Activated gamma-delta T cell treated with Interleukin-2 at 50 U/mL for 16 hours (primary cell): ENCODE data around the gene TRAPPC5.

Experiments
- DNase-seq: peaks from one replicate; pipeline ENCODE4 v3.0.0-alpha.2; 2020

The TRAPPC5 gene

GRCh38 chr19:7646426-7646700, 34.3 kb upstream of the TRAPPC5 start:
- no peak for DNase-seq

- DNase-seq, result no peak
Observed at GRCh38 chr19:7647156-7647555, 33.5 kb upstream of the TRAPPC5 start.

GRCh38 chr19:7648265-7649014, 32.2 kb upstream of the TRAPPC5 start:
- no peak for DNase-seq

- no peak for DNase-seq
Observed at GRCh38 chr19:7650148-7650547, 30.5 kb upstream of the TRAPPC5 start.

- DNase-seq, result peak; percentile 89
Observed at GRCh38 chr19:7652061-7652641, 28.5 kb upstream of the TRAPPC5 start.

GRCh38 chr19:7654401-7654800, 26.2 kb upstream of the TRAPPC5 start:
- DNase-seq, result no peak

GRCh38 chr19:7655581-7655980, 25.1 kb upstream of the TRAPPC5 start:
- no peak for DNase-seq

GRCh38 chr19:7657131-7657751, 23.4 kb upstream of the TRAPPC5 start:
- DNase-seq, result no peak

- no peak for DNase-seq
Observed at GRCh38 chr19:7658219-7658686, 22.4 kb upstream of the TRAPPC5 start.

GRCh38 chr19:7661744-7662538, 18.7 kb upstream of the TRAPPC5 start:
- DNase-seq, result no peak

GRCh38 chr19:7662657-7663056, 18.0 kb upstream of the TRAPPC5 start:
- no peak for DNase-seq

- DNase-seq, result no peak
Observed at GRCh38 chr19:7663706-7664105, 16.9 kb upstream of the TRAPPC5 start.

GRCh38 chr19:7665076-7665475, 15.6 kb upstream of the TRAPPC5 start:
- no peak for DNase-seq

- DNase-seq, result no peak
Observed at GRCh38 chr19:7668842-7669241, 11.8 kb upstream of the TRAPPC5 start, which contains the start of gene RETN. Gene RETN (plus strand): TSS chr19:7669049. CDS start chr19:7669327, 278 bp downstream.

- DNase-seq, result no peak
Observed at GRCh38 chr19:7669641-7670040, 11.0 kb upstream of the TRAPPC5 start.

- no peak for DNase-seq
Observed at GRCh38 chr19:7670150-7670783, 10.4 kb upstream of the TRAPPC5 start.

GRCh38 chr19:7670790-7671189, 9.8 kb upstream of the TRAPPC5 start:
- DNase-seq, result no peak

- DNase-seq, result no peak
Observed at GRCh38 chr19:7672522-7672921, 8.1 kb upstream of the TRAPPC5 start.

GRCh38 chr19:7674010-7675005, 6.3 kb upstream of the TRAPPC5 start:
- DNase-seq, result no peak

- DNase-seq, result no peak
Observed at GRCh38 chr19:7676376-7676775, 4.3 kb upstream of the TRAPPC5 start.

GRCh38 chr19:7676854-7677253, 3.8 kb upstream of the TRAPPC5 start, which contains the start of gene MCEMP1:
Gene MCEMP1 (plus strand): TSS chr19:7677090. CDS start chr19:7677121, 31 bp downstream.
- DNase-seq, result no peak
